HepG2 (cell line): Measurements from ENCODE around the gene RASL12. TPM values are rescaled to one million over a fixed set of nuclear protein-coding genes. Genes with fewer than 3 reads are reported as not detected.

ENCODE experiments used
- ADNP ChIP-seq: sonication (generic); formaldehyde crosslinking; IDR thresholded peaks from 2 replicates; pipeline ENCODE4 v1.4.0; 2020; ENCODE audit warnings: missing genetic modification reagents
- AKAP8 ChIP-seq: sonication (generic); formaldehyde crosslinking; IDR thresholded peaks from 2 replicates; pipeline ENCODE4 v1.5.1; 2020; ENCODE audit warnings: mild to moderate bottlenecking, missing genetic modification reagents
- ARNT ChIP-seq: fragments of 450-650 bp; IDR thresholded peaks from 2 replicates; pipeline ENCODE4 v1.6.1; 2017
- ATF7-NPFF ChIP-seq: sonication (generic); formaldehyde crosslinking; IDR thresholded peaks from 2 replicates; pipeline ENCODE4 v1.8.1; 2023; ENCODE audit warnings: mild to moderate bottlenecking, low read depth, missing genetic modification reagents, moderate library complexity
- FOXC1 ChIP-seq: sonication (generic); formaldehyde crosslinking; IDR thresholded peaks from 2 replicates; pipeline ENCODE4 v1.8.0; 2022; ENCODE audit warnings: mild to moderate bottlenecking, missing genetic modification reagents, borderline replicate concordance
- GLI4 ChIP-seq: sonication (generic); formaldehyde crosslinking; IDR thresholded peaks from 2 replicates; pipeline ENCODE4 v1.5.1; 2020; ENCODE audit warnings: missing genetic modification reagents, mild to moderate bottlenecking, moderate library complexity, borderline replicate concordance
- NFIB ChIP-seq: sonication (generic); formaldehyde crosslinking; IDR thresholded peaks from 2 replicates; pipeline ENCODE4 v1.9.0; 2021; ENCODE audit warnings: missing genetic modification reagents, mild to moderate bottlenecking, borderline replicate concordance
- PRDM4 ChIP-seq: sonication (generic); formaldehyde crosslinking; IDR thresholded peaks from 2 replicates; pipeline ENCODE4 v1.9.0; 2021; ENCODE audit warnings: missing genetic modification reagents, borderline replicate concordance
- XBP1 ChIP-seq: sonication (generic); formaldehyde crosslinking; IDR thresholded peaks from 2 replicates; pipeline ENCODE4 v1.5.0; 2020; ENCODE audit warnings: missing genetic modification reagents
- ZBTB2 ChIP-seq: sonication (generic); formaldehyde crosslinking; IDR thresholded peaks from 2 replicates; pipeline ENCODE4 v1.8.0; 2022; ENCODE audit warnings: low read depth, missing genetic modification reagents
- ZFX ChIP-seq: sonication (generic); formaldehyde crosslinking; IDR thresholded peaks from 2 replicates; pipeline ENCODE4 v1.4.0; 2020; ENCODE audit warnings: mild to moderate bottlenecking, low read depth, missing genetic modification reagents, moderate library complexity
- ZNF260 ChIP-seq: sonication (generic); formaldehyde crosslinking; IDR thresholded peaks from 2 replicates; pipeline ENCODE4 v1.4.0; 2020; ENCODE audit warnings: missing genetic modification reagents, low read depth, mild to moderate bottlenecking, borderline replicate concordance
- ZNF274 ChIP-seq: sonication (generic); formaldehyde crosslinking; IDR thresholded peaks from 2 replicates; pipeline ENCODE4 v1.5.1; 2020; ENCODE audit warnings: mild to moderate bottlenecking, missing genetic modification reagents
- ZNF512B ChIP-seq: sonication (generic); formaldehyde crosslinking; IDR thresholded peaks from 2 replicates; pipeline ENCODE4 v1.5.1; 2020; ENCODE audit warnings: missing genetic modification reagents, mild to moderate bottlenecking, borderline replicate concordance
- ZNF720 ChIP-seq: sonication (generic); formaldehyde crosslinking; IDR thresholded peaks from 2 replicates; pipeline ENCODE4 v1.4.0; 2020; ENCODE audit warnings: missing genetic modification reagents
- ZNF737 ChIP-seq: sonication (generic); formaldehyde crosslinking; IDR thresholded peaks from 2 replicates; pipeline ENCODE4 v1.5.0; 2020; ENCODE audit warnings: missing genetic modification reagents, mild to moderate bottlenecking, borderline replicate concordance
- ZNF780A ChIP-seq: sonication (generic); formaldehyde crosslinking; IDR thresholded peaks from 2 replicates; pipeline ENCODE4 v1.8.0; 2022; ENCODE audit warnings: mild to moderate bottlenecking, missing genetic modification reagents, moderate library complexity
- ZNF781 ChIP-seq: sonication (generic); formaldehyde crosslinking; IDR thresholded peaks from 2 replicates; pipeline ENCODE4 v1.5.1; 2020; ENCODE audit warnings: borderline replicate concordance, mild to moderate bottlenecking, missing genetic modification reagents; ENCODE audit errors: not compliant biosample characterization
- polyA plus RNA-seq, 8 experiments: library from polyadenylated mRNA; depleted of rRNA in 3 of 8; stranded (reverse) in 7 of 8; unstranded in 1 of 8; fragments of >200 nt; fragmentation: Illumina TruSeq in 4 of 8; extraction: Trizol in 4 of 8; gene quantifications; 2 replicates each; pipeline versions ENCODE4 v1.2.1 to v1.2.3, GENCODE V29; 2011 to 2016; ENCODE audit warnings: low read depth in 4 of 8, missing spikeins in 1 of 8, mixed read lengths in 1 of 8; ENCODE audit not compliant: insufficient read depth in 1 of 8
- total RNA-seq, 5 experiments: library from RNA; depleted of rRNA; stranded (reverse); fragments of >200 nt; fragmentation: Illumina TruSeq; extraction: Trizol; gene quantifications; 2 replicates each; pipeline ENCODE4 v1.2.3, GENCODE V29; 2016; ENCODE audit warnings: low read depth in 1 of 5
- TF ChIP-seq, protein P1 (sequence below): sonication (generic); formaldehyde crosslinking; IDR thresholded peaks from 2 replicates; pipeline ENCODE4 v1.8.0; 2022; ENCODE audit warnings: mild to moderate bottlenecking, missing genetic modification reagents; ENCODE audit not compliant: insufficient replicate concordance
- TF ChIP-seq, protein P2 (sequence below): sonication (generic); formaldehyde crosslinking; IDR thresholded peaks from 2 replicates; pipeline ENCODE4 v1.8.1; 2023; ENCODE audit warnings: mild to moderate bottlenecking, missing genetic modification reagents, borderline replicate concordance

Gene RASL12
- total and polyA plus RNA-seq, 2 of the 13 experiments (the other 11 are each of a cell fraction or from before 2014, with no cell fraction given) = 0.16 to 0.55 TPM

- TF ChIP-seq, protein P1, sequence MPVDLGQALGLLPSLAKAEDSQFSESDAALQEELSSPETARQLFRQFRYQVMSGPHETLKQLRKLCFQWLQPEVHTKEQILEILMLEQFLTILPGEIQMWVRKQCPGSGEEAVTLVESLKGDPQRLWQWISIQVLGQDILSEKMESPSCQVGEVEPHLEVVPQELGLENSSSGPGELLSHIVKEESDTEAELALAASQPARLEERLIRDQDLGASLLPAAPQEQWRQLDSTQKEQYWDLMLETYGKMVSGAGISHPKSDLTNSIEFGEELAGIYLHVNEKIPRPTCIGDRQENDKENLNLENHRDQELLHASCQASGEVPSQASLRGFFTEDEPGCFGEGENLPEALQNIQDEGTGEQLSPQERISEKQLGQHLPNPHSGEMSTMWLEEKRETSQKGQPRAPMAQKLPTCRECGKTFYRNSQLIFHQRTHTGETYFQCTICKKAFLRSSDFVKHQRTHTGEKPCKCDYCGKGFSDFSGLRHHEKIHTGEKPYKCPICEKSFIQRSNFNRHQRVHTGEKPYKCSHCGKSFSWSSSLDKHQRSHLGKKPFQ (CRISPR knock-in tag) = no peak
- no peak for TF ChIP-seq ATF7-NPFF
- TF ChIP-seq ZNF780A (CRISPR knock-in tag) = no peak
- TF ChIP-seq ZNF781 (CRISPR knock-in tag) = no peak
- TF ChIP-seq ZNF260 (CRISPR knock-in tag) = no peak
- peak; percentile 76 for TF ChIP-seq FOXC1 (CRISPR knock-in tag)
- no peak for TF ChIP-seq ARNT
- no peak for TF ChIP-seq NFIB (CRISPR knock-in tag)
- TF ChIP-seq ZNF274 (CRISPR knock-in tag) = 0 out of 2 replicates have a peak, but pooled peaks have one; percentile 61
- no peak for TF ChIP-seq ADNP (CRISPR knock-in tag)
- no peak for TF ChIP-seq PRDM4
- TF ChIP-seq ZNF737 (CRISPR knock-in tag) = no peak
- no peak for TF ChIP-seq ZNF512B (CRISPR knock-in tag)
- no peak for TF ChIP-seq XBP1 (CRISPR knock-in tag)
- TF ChIP-seq ZNF720 (CRISPR knock-in tag) = no peak
- TF ChIP-seq GLI4 = no peak; the same call in 1 of the 2 replicates
- no peak for TF ChIP-seq ZBTB2 (CRISPR knock-in tag)
- no peak for TF ChIP-seq AKAP8 (CRISPR knock-in tag)
- TF ChIP-seq, protein P2, sequence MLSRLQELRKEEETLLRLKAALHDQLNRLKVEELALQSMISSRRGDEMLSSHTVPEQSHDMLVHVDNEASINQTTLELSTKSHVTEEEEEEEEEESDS (CRISPR knock-in tag) = no peak
- TF ChIP-seq ZFX = peak; percentile 95
Observed at GRCh38 chr15:65028921-65029735, 38.7 kb downstream of the RASL12 start, which contains the start of gene MTFMT (continued).
